Glutamatergic neuron (in vitro differentiated cells): Measurements from ENCODE around the gene ZBED1. TPM values are rescaled to one million over a fixed set of nuclear protein-coding genes. Genes with fewer than 3 reads are reported as not detected.

Experiments used
- DNase-seq: peaks from one replicate; pipeline ENCODE4 v3.0.0; 2022
- H3K27ac Mint-ChIP-seq: one replicate; pipeline ENCODE4 v1.8.0; 2020; ENCODE audit warnings: mild to moderate bottlenecking, mixed read lengths, inconsistent platforms; ENCODE audit not compliant: unreplicated experiment
- H3K27me3 Mint-ChIP-seq: one replicate; pipeline ENCODE4 v1.8.0; 2020; ENCODE audit warnings: mild to moderate bottlenecking, moderate library complexity, mixed read lengths, inconsistent platforms; ENCODE audit not compliant: unreplicated experiment
- H3K36me3 Mint-ChIP-seq: one replicate; pipeline ENCODE4 v1.8.0; 2020; ENCODE audit warnings: mild to moderate bottlenecking, mixed read lengths, inconsistent platforms; ENCODE audit not compliant: unreplicated experiment
- H3K4me1 Mint-ChIP-seq: one replicate; pipeline ENCODE4 v1.8.0; 2020; ENCODE audit warnings: mild to moderate bottlenecking, low read depth, mixed read lengths, inconsistent platforms; ENCODE audit not compliant: unreplicated experiment
- H3K4me3 Mint-ChIP-seq: one replicate; pipeline ENCODE4 v1.8.0; 2020; ENCODE audit warnings: mild to moderate bottlenecking, mixed read lengths, inconsistent platforms; ENCODE audit not compliant: unreplicated experiment
- H3K9me3 Mint-ChIP-seq: one replicate; pipeline ENCODE4 v1.8.0; 2020; ENCODE audit warnings: mild to moderate bottlenecking, moderate library complexity, mixed read lengths, inconsistent platforms; ENCODE audit not compliant: unreplicated experiment
- total RNA-seq: library from RNA; stranded (reverse); fragmentation: NEBNext Ultra II Directional; extraction: Animal tissue kit (Norgen Biotek cat#: 25700); gene quantifications from one replicate; pipeline ENCODE4 v1.2.1, GENCODE V29; 2021; ENCODE audit not compliant: unreplicated experiment
- TF ChIP-seq, protein P1 (sequence below): fragments of 200-600 bp; sonication (generic); IDR thresholded peaks from one replicate; pipeline ENCODE4 v1.5.0; 2021; ENCODE audit not compliant: partially characterized antibody, unreplicated experiment

ZBED1 gene
- total RNA-seq, 1 donor from 2014 or later: 45.4 TPM

DNA sequence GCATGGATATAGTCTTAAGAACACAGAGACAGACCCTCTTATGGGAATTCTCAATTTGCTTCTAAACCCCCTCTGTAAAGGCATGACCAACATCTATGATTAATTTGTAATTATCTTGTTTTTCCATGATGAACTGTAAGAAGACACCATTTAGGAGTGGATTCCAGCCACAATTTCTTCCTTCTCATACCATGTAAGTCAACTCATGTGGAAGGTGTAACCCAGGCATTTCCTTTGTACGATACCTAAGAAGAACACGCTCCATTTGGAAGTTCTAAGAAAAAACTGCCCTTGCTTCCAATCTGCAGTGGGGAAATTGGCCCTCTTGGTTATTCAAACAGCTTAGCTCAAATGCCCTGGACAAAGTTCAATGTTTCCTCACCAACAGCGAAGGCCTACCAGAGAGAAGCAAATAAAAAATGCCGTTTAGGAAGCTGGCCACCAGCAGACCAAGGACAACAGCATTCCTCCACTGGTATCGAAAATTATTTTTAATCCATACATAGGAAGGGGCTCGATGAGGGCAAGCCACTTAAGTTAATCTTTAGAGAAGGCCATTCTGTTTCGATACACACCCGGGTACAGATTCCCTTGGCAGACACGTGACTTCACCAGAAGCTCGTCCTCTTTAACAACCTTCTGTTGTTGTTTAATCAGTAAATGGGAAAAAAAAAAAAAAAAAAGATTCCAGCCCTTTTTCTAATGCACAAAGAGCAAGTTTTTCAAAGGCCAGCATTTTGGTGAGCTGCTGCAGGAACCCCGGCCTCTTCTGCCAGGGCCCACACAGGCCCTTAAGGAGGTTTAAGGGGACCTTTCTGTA is 2.6 kb downstream of the ZBED1 start:
- TF ChIP-seq, protein P1, sequence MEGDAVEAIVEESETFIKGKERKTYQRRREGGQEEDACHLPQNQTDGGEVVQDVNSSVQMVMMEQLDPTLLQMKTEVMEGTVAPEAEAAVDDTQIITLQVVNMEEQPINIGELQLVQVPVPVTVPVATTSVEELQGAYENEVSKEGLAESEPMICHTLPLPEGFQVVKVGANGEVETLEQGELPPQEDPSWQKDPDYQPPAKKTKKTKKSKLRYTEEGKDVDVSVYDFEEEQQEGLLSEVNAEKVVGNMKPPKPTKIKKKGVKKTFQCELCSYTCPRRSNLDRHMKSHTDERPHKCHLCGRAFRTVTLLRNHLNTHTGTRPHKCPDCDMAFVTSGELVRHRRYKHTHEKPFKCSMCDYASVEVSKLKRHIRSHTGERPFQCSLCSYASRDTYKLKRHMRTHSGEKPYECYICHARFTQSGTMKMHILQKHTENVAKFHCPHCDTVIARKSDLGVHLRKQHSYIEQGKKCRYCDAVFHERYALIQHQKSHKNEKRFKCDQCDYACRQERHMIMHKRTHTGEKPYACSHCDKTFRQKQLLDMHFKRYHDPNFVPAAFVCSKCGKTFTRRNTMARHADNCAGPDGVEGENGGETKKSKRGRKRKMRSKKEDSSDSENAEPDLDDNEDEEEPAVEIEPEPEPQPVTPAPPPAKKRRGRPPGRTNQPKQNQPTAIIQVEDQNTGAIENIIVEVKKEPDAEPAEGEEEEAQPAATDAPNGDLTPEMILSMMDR: no peak
- no peaks in the 10 kb centered on the region for H3K36me3 Mint-ChIP-seq
- H3K27me3 Mint-ChIP-seq: peaks cover 7% of the 10 kb centered on the region
- DNase-seq: no peak
- H3K27ac Mint-ChIP-seq: peak overlapping the region; percentile 95
- H3K4me3 Mint-ChIP-seq: peak overlapping the region; percentile 88
- H3K4me1 Mint-ChIP-seq: peaks cover 14% of the 10 kb centered on the region
- H3K9me3 Mint-ChIP-seq: peaks cover 6% of the 10 kb centered on the region

DNA sequence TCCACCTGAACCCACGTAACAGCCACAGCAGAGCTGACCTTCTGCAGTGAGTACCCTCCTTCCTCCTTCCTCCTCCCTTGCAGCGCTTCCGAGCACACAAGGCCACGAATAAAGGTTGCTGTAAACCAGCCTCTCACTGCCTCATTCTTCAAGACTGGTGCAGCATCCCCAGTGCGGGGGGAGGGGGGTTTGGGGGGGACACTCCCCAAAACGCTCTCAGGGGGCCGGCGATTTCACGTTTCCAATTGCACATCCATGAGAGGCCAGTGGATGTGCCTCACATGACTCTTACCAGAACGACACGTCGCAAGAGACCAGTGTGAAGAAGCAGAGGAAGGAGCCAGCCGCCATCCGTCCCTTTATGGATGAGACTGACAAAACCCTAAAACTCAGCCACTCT is 5.2 kb downstream of the ZBED1 start:
- Mint-ChIP-seq H3K4me3 (peak overlapping the region; percentile 30), H3K27me3 (peaks cover 4% of the 10 kb centered on the region), H3K4me1 (peaks cover 22% of the 10 kb centered on the region), H3K9me3 (peaks cover 10% of the 10 kb centered on the region), H3K36me3 (peaks cover 7% of the 10 kb centered on the region), H3K27ac (no peak overlapping the region)
- TF ChIP-seq, protein P1: no peak
- DNase-seq: no peak

DNA sequence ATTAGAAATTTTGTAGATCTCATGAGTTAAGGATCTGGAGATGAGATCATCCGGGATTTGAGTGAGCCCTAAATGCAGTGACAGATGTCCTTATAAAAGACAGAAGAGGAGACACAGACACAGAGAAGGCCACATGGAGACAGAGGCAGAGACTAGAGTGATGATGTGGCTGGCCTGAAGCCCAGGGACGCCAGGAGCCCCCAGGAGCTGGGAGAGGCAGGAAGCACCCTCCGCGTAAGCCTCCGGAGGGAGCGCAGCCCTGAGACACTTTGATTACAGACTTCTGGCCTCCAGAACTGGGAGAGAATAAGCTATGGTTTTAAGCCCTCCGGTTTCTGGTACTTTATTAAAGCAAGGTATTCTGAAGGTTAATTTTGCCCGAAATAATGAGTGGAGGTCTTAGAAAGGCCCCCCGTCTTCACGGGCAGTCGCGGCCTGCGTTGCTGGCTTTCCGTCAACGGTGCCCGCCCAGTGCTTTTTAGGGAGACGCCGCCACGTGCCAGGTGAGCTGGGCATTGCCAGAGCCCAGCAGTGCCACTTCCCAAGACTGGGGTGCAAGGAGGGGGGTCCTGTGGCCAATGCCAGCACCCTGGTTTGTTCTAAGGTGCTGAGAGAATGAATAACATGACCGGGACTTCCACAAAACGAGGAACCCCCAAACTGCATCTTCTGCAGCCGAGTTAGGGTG is 8.1 kb downstream of the ZBED1 start:
- Mint-ChIP-seq H3K9me3 (peaks cover 8% of the 10 kb centered on the region), H3K27ac (peak overlapping the region; percentile 69), H3K27me3 (peaks cover 2% of the 10 kb centered on the region), H3K4me3 (peak overlapping the region; percentile 39), H3K4me1 (peaks cover 15% of the 10 kb centered on the region), H3K36me3 (peaks cover 13% of the 10 kb centered on the region)
- no peak for DNase-seq
- TF ChIP-seq, protein P1: no peak

DNA sequence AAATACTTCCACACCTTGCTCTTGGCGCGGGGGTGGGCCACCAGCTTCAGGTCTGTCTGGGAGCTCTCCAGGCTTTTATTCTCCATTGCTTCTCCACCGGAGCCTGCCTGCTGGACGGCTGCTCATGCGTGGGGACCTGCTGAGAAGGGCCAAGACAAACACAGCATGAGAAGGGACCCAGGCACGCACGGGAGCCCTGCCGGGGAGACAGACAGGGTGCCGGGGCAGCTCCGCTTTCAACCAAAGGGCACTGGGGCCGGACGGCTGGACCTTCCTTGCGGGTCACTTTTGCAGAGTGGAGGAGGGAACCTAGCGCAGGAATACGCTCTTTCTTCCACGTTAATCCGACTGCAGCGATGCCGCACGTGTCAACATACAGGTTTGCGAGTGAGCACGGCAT is 10.1 kb downstream of the ZBED1 start:
- no peak overlapping the region for H3K4me3 Mint-ChIP-seq
- H3K36me3 Mint-ChIP-seq: peaks cover 15% of the 10 kb centered on the region
- H3K27me3 Mint-ChIP-seq: peaks cover 2% of the 10 kb centered on the region
- TF ChIP-seq, protein P1: no peak
- H3K4me1 Mint-ChIP-seq: peaks cover 18% of the 10 kb centered on the region
- DNase-seq: no peak
- no peak overlapping the region for H3K27ac Mint-ChIP-seq
- H3K9me3 Mint-ChIP-seq: peaks cover 8% of the 10 kb centered on the region
